HL-60/S4 (cell line): ENCODE results near the gene AGBL2.
"Not testable (repeated sequence)": the region's sequence is repeated elsewhere in the genome, so short reads cannot be mapped to it uniquely, and the experiment has no call there.

Experiments
- in situ Hi-C: fragments of 300-500 bp; cut with MboI; formaldehyde crosslinking; loops from 2 replicates; pipeline ENCODE4 v1.14.3; 2022; ENCODE audit warnings: low sequenced_read_pairs

AGBL2 gene

DNA sequence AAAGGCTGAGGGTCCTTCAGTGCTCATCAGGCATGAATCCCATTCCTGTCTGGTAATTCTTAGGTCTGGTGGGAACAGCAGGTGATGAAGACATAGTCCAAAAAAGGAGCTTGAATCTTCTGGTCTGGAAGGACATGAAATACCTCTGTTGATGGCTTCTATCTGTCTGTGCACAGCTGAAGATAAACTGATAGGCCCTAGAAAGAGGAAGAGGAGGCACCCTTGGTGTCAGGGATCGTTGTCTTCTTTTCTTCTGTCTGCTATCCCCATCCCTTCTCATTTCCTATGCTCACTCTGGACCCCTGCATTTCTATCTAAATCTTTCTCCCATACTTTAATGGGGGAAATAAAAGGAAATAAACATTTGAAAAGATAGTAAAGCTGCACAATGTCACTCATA is 9.4 kb downstream of the AGBL2 start:
- in situ Hi-C loops: no loop called here

DNA sequence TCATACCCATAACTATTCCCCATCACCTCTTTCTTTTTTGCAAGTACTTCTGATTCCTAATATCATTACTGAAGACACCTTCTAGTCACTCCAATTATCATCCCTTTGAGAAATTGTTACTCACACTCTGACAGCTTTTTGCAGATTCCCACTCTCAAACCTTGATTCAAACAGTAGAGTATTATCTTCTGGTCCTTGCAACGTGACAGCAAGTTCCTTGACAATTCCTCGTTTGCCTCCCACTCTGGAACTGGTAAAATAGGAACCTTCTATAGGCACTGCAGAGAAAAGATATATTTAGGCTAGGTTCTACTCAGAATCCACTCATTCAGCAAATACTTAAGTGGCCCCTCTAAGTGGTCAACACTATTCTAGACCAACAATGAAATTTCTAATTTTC is 23.2 kb downstream of the AGBL2 start:
- in situ Hi-C loops: no loop called here

DNA sequence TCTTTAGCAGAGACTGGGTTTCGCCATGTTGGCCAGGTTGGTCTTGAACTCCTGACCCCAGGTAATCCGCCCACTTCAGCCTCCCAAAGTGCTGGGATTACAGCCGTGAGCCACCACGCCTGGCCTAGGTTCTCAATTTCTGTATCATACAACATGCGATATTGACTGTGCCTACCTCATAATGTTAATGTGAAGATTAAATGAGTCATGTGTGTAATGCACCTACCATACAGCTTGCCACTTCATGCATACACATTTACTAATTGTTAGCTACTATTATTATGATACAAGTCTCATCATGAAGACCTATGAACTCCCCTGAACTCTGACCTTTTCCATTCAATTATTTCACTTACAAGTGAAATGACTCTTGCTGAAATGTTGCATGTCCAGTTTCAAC is 25.7 kb downstream of the AGBL2 start:
- in situ Hi-C loops: no loop called here

DNA sequence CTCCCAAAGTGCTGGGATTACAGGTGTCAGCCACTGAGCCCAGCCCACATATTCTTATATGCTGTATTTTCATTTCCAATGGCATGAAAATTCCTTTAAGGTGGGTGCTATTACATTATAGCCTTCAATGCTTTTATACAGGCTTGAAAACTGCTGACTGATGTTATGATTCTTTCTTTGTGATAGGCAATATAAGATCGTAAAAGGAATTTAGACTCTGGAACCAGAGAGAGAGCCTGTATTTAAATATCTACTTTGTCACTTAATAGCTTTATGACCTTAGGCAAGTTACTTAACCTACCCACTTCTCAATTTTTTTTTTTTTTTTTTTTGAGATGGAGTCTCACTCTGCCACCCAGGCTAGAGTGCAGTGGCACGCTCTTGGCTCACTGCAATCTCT is 26.2 kb downstream of the AGBL2 start:
- in situ Hi-C loops: no loop called here

DNA sequence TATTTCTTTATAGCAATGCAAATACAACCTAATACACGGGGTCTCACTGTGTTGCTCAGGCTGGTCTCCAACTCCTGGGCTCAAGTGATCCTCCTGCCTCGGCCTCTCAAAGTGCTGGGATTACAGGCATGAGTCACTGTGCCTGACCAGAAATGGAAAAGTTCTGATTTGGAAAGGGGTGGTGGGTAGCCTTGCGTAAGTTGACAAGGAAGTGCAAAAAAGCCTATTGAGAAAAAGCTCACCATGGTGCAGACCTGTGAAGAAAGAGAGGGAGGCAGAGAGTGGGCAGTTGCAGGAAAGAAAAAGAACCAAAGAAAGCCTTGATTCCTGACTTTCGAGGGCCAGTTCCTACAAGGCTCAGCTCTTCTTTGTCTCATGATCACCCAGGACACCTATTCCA is 27.1 kb downstream of the AGBL2 start:
- in situ Hi-C loops: no loop called here

DNA sequence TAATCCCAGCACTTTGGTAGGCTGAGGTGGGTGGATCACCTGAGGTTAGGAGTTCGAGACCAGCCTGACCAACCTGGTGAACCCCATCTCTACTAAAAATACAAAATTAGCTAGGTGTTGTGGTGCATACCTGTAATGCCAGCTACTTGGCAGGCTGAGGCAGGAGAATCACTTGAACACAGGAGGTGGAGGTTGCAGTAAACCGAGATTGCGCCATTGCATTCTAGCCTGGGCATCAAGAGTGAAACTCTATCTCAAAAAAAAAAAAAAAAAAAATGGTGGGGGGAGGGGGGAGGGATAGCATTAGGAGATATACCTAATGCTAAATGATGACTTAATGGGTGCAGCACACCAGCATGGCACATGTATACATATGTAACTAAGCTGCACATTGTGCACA is 28.5 kb downstream of the AGBL2 start:
- in situ Hi-C loops: not testable (repeated sequence)

DNA sequence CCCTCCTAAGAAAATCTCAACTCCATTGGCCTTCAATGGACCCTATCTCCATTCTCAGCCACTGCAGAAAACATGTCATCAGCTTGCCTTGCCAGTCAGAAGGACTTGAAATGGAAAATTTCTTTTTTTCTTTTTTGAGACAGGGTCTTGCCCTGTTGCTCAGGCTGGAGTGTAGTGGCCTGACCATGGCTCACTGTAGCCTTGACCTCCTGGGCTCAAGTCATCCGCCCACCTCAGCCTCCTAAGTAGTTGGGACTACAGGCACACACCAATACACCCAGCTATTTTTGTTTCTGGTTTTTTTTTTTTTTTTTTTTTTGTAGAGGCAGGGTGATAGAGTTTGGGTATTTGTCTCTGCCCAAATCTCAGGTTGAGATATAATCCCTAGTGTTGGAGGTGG is 29.0 kb downstream of the AGBL2 start:
- in situ Hi-C loops: no loop called here

DNA sequence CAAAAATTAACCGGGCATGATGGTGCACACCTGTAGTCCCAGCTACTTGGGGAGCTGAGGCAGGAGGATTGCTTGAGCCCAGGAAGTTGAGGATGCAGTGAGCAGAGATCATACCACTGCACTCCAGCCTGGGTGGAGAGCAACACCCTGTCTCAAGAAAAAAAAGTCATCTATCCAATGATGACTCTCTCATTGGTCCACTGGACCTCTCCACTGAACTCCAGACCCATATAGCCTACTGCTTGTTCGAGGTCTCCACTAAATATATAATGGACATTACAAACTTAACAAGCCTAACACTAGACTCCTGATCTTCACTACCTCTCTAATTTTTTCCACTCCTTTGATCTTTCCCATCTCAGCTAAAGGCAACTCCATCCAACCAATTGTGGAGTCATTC is 39.3 kb downstream of the AGBL2 start:
- in situ Hi-C loops: no loop called here

- in situ Hi-C loops: no loop called here
Observed at GRCh38 chr11:47672283-47672730, 42.9 kb downstream of the AGBL2 start.

DNA sequence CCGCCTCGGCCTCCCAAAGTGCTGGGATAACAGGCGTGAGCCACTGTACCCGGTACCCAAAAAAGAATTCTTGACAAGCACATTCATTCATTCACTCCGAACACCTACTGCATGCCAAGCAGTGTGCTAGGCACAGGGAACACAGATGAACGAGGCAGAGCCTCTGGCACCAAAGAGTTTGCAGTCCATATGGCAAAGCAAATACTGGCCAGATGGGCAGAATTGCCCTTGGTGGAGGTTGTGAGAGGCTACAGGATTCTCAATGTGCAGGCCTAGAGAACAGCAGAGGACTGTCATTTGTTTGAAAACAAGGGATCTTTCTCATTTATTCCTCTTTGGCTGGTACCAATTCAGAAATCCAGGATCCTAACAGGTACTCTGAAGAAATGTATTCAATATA is 45.3 kb downstream of the AGBL2 start:
- in situ Hi-C loops: no loop called here

GRCh38 chr11:47668665-47669064 is 46.5 kb downstream of the AGBL2 start:
- in situ Hi-C loops: no loop called here

DNA sequence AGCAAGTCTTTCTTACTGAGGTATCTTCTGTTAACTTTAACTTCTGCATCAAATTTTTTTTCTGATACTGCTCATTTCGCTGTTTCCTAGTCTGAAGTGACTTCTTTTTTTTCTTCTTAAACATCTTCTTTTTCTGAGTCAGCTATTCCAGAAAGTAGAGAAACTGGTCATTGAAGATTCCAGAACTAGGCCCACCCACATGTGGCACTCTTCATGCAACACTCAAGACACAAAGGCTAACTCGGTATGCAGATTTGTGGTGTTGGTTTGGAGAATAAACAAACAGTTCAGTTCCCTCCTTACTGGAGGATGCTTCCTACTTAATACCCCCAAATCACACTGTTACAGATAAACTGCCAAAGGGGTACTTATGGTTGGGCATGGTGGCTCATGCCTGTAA is 47.6 kb downstream of the AGBL2 start:
- in situ Hi-C loops: no loop called here

- in situ Hi-C loops: no loop called here
Observed at GRCh38 chr11:47667135-47667534, 48.0 kb downstream of the AGBL2 start.

DNA sequence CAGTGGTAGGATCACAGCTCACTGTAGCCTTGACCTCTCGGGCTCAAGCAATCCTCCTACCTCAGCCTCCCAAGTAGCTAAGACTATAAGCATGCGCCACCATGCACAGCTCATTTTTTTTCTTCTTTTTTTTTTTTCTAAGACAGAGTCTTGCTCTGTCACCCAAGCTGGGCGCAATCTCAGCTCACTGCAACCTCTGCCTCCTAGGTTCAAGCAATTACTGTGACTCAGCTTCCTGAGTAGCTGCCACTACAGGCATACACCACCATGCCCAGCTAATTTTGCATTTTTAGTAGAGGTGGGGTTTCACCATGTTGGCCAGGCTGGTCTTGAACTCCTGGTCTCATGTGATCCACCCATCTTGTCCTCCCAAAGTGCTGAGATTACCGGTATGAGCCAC is 50.2 kb downstream of the AGBL2 start:
- in situ Hi-C loops: not testable (repeated sequence)

DNA sequence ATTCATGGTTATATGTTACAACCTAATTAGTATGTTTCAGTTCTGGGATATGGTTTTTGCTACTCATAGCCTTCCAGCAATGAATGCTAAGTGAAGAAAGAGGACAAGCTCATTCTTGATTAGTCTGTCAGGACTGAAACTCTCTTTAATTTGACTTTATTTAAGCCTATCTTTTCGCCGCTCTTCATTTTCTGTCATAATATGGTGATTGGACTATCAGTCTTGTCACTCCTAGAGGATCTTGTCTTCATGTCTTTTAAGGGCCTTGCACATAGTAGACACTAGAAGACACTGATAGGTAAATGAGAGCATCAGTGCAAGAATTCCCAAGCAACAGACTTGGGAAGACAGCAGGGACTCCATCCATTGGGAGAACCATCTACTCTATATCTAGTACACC is 53.9 kb downstream of the AGBL2 start:
- in situ Hi-C loops: no loop called here

DNA sequence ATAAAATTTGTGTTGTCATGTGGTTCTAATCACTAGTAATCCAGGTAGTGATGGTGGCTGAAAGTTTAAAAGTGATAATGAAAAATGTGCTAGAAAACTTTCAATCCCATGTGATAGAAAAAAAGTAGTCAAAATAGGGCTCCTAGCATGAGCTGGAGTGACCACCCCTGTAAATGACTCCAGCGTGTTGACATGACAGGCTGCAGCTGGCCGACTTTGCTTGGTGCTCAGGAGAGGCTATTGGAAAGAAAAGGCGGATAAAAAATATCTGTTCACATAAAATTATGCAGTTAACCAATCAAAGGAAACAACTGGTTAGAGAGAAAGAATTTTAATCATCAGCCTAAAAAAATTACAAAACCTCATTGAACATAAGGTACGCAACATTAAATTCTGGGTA is 55.9 kb downstream of the AGBL2 start:
- in situ Hi-C loops: no loop called here

GRCh38 chr11:47656260-47656885 is 58.8 kb downstream of the AGBL2 start:
- in situ Hi-C loops: no loop called here

DNA sequence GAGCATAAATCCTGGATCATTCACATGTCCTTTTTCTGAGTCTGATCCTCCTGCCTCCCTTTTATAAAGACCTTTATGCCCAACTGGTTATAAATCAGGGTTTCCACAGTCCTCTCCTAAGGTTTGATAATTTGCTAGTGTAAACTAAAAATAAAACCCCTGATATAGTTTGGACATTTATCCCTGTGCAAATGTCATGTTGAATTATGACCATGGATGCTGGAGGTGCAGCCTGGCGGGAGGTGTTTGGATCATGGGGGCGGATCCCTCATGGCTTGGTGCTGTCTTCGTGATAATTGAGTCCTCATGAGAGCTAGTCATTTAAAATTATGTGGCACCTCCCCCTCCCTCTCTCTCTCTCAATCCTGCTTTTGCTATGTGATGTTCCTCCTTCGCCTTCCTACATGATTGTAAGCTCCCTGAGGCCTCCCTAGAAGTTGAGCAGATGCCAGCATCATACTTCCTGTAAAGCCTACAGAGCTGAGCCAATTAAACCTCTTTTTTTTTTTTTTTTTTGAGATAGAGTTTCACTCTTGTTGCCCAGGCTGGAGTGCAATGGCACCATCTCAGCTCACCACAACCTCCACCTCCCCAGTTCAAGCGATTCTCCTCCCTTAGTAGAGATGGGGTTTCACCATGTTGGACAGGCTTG is 63.2 kb downstream of the AGBL2 start:
- in situ Hi-C loops: no loop called here

- in situ Hi-C loops: no loop called here
Observed at GRCh38 chr11:47649276-47649675, 65.9 kb downstream of the AGBL2 start.

DNA sequence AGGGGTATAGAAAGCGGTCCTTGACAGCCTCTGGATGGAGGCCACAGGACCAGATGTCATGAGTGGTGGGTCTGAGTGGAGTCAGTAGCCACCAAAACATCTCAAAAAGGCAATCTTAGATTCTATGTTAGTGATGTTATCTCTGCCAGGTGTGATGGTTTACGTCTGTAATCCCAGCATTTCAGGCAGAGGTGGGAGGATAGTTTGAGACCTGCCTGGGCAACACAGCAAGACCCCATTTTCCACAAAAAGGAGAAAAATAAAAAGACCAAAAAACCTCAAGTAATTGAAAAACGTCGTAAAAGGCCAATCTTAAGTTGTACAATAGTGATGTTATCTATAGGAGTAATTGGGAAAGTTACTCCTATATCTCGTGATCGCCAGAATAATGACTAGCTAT is 69.2 kb downstream of the AGBL2 start:
- in situ Hi-C loops: no loop called here

DNA sequence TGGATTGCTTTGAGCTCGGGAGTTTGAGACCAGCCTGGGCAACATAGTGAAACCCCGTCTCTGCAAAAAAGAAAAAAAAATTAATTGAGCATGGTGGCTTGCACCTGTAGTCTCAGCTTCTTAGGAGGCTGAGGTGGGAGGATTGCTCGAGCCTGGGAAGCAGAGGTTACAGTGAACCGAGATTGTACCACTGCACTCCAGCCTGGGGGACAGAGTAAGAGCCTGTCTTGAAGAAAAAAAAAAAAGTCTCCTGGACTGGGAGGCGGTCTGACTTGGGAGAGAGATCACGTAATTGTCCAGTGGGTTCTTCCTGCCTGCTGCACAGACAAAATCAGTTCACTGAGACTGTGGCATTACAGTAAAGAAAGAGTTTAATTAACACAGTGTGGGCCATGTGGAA is 69.7 kb downstream of the AGBL2 start:
- in situ Hi-C loops: no loop called here

DNA sequence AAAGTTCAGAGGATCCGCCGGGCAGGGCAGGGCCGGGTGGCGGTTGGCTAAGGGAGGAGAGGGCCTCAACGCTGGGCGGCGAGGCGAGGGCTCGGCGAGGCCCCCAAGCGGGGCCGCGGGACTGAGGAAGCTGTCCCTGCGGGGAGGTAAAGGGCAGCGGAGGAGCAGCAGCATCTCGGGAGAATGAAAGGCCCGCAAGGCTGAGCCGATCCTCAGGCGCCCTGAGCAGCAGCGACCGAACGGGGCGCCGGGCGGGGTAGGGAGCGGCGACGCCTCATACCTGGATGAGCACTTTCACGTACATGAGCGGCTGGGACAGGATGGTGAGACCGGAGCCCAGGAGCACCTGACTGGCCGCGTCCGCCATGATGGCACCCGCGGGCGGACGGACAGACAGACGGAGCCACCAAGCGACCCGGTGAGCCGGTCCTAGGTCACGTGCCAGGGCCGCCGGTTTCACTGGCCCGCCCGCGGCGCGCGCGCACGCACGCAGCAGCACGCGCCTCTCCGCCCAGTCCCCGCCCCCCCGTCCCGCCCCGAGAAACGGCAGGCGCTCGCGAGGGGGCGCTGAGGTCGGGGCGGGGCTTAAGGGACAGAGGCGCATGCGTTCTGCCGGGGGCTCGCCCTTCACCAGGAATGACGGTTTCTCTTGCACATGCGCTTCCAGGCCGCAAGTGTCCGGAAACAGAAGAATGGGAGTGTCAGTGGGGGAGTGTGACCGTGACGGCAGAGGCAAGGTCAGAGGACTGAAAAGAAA is 72.9 kb downstream of the AGBL2 start, which contains the start of gene MTCH2:
TSS of gene MTCH2 (minus strand) at position 461 of the 757 bp plus-strand sequence. CDS start at position 367, 94 bp downstream.
- in situ Hi-C loops: no loop called here
